ENCODE measurements around the gene SLF2.

SLF2 gene

GRCh38 chr10:101006593-101007098, 93.9 kb downstream of the SLF2 start:
- H3K27me3 ChIP-seq (replicated peaks; ENCODE audit: insufficient read depth, low read length): no peaks in the 10 kb centered on the region
- no peaks in the 10 kb centered on the region for H3K9me3 ChIP-seq (replicated peaks; ENCODE audit: insufficient read depth, low read length)
- H3K36me3 ChIP-seq (replicated peaks; ENCODE audit: insufficient read depth, low read length): no peaks in the 10 kb centered on the region
- no peak overlapping the region for H3K9ac ChIP-seq (ENCODE audit: low read length)
- no peak overlapping the region for H3K4me2 ChIP-seq (ENCODE audit: low read depth, low read length)
- DNase-seq: peak; percentile 1
- no peaks in the 10 kb centered on the region for H3K9me2 ChIP-seq (replicated peaks; ENCODE audit: insufficient read depth, low read length)
- H3K4me1 ChIP-seq (ENCODE audit: low read length): no peaks in the 10 kb centered on the region
- TF ChIP-seq CTCF (IDR thresholded peaks at IDR 0.05; ENCODE audit: low read length) (no peak), EZH2phosphoT487 (IDR thresholded peaks at IDR 0.05; ENCODE audit: low read length) (no peak), EZH2 (optimal IDR thresholded peaks at IDR 0.05; ENCODE audit: low read depth, low read length) (no peak)
- no peak overlapping the region for H3K27ac ChIP-seq (ENCODE audit: low read length)
- H3K79me2 ChIP-seq (ENCODE audit: low read length): no peaks in the 10 kb centered on the region
- H4K20me1 ChIP-seq (ENCODE audit: insufficient read depth, low read length): no peaks in the 10 kb centered on the region
- no peak overlapping the region for H3K4me3 ChIP-seq (ENCODE audit: low read length)
- H3F3A ChIP-seq (ENCODE audit: insufficient read depth, low read length): no peaks in the 10 kb centered on the region
- H2AFZ ChIP-seq (ENCODE audit: low read length): no peak overlapping the region

GRCh38 chr10:101007099-101007711, 94.4 kb downstream of the SLF2 start:
- no peak overlapping the region for H3K9ac ChIP-seq (ENCODE audit: low read length)
- no peaks in the 10 kb centered on the region for H3K36me3 ChIP-seq (replicated peaks; ENCODE audit: insufficient read depth, low read length)
- H3K4me1 ChIP-seq (ENCODE audit: low read length): no peaks in the 10 kb centered on the region
- DNase-seq: no peak
- H3K9me3 ChIP-seq (replicated peaks; ENCODE audit: insufficient read depth, low read length): no peaks in the 10 kb centered on the region
- H3K4me2 ChIP-seq (ENCODE audit: low read depth, low read length): no peak overlapping the region
- no peak overlapping the region for H3K4me3 ChIP-seq (ENCODE audit: low read length)
- no peak overlapping the region for H3K27ac ChIP-seq (ENCODE audit: low read length)
- no peaks in the 10 kb centered on the region for H3K79me2 ChIP-seq (ENCODE audit: low read length)
- H3F3A ChIP-seq (ENCODE audit: insufficient read depth, low read length): no peaks in the 10 kb centered on the region
- no peaks in the 10 kb centered on the region for H3K27me3 ChIP-seq (replicated peaks; ENCODE audit: insufficient read depth, low read length)
- no peaks in the 10 kb centered on the region for H4K20me1 ChIP-seq (ENCODE audit: insufficient read depth, low read length)
- TF ChIP-seq CTCF (IDR thresholded peaks at IDR 0.05; ENCODE audit: low read length) (no peak), EZH2phosphoT487 (IDR thresholded peaks at IDR 0.05; ENCODE audit: low read length) (no peak), EZH2 (optimal IDR thresholded peaks at IDR 0.05; ENCODE audit: low read depth, low read length) (no peak)
- no peaks in the 10 kb centered on the region for H3K9me2 ChIP-seq (replicated peaks; ENCODE audit: insufficient read depth, low read length)
- H2AFZ ChIP-seq (ENCODE audit: low read length): no peak overlapping the region

GRCh38 chr10:101007915-101008822, 95.4 kb downstream of the SLF2 start:
- no peak overlapping the region for H3K9ac ChIP-seq (ENCODE audit: low read length)
- H3K36me3 ChIP-seq (replicated peaks; ENCODE audit: insufficient read depth, low read length): no peaks in the 10 kb centered on the region
- H3K4me2 ChIP-seq (ENCODE audit: low read depth, low read length): no peak overlapping the region
- no peaks in the 10 kb centered on the region for H3K79me2 ChIP-seq (ENCODE audit: low read length)
- H3K9me2 ChIP-seq (replicated peaks; ENCODE audit: insufficient read depth, low read length): no peaks in the 10 kb centered on the region
- H4K20me1 ChIP-seq (ENCODE audit: insufficient read depth, low read length): no peaks in the 10 kb centered on the region
- H3K9me3 ChIP-seq (replicated peaks; ENCODE audit: insufficient read depth, low read length): no peaks in the 10 kb centered on the region
- TF ChIP-seq CTCF (IDR thresholded peaks at IDR 0.05; ENCODE audit: low read length): no peak
- TF ChIP-seq EZH2 (optimal IDR thresholded peaks at IDR 0.05; ENCODE audit: low read depth, low read length): no peak
- TF ChIP-seq EZH2phosphoT487 (IDR thresholded peaks at IDR 0.05; ENCODE audit: low read length): no peak
- H3K4me3 ChIP-seq (ENCODE audit: low read length): no peak overlapping the region
- H3K27ac ChIP-seq (ENCODE audit: low read length): no peak overlapping the region
- peaks cover 3% of the 10 kb centered on the region; the same call in 1 of the 2 replicates for H3K4me1 ChIP-seq (ENCODE audit: low read length)
- no peaks in the 10 kb centered on the region for H3K27me3 ChIP-seq (replicated peaks; ENCODE audit: insufficient read depth, low read length)
- H2AFZ ChIP-seq (ENCODE audit: low read length): no peak overlapping the region
- no peaks in the 10 kb centered on the region for H3F3A ChIP-seq (ENCODE audit: insufficient read depth, low read length)
- no peak for DNase-seq
